PC-3 (cell line): ENCODE results near the gene RPL13A. TPM values are rescaled to one million over a fixed set of nuclear protein-coding genes. Genes with fewer than 3 reads are reported as not detected.

ENCODE experiments used
- ATAC-seq: fragments of 200-7000 bp; cut with Tn5 transposase; 2 replicates; pipeline ENCODE4 v1.9.1; 2020; ENCODE audit warnings: mild to moderate bottlenecking, moderate library complexity
- BruUV-seq: library from RNA; stranded (reverse); fragments of 400-500 nt; replicated peaks from 2 replicates; lab custom pipeline; 2021; lab: Mats Ljungman, UMichigan
- CTCF ChIA-PET: fragments of 300-600 bp; sonication (Branson Sonifier 250); formaldehyde crosslinking; loops from one replicate; lab custom pipeline; 2022; ENCODE audit warnings: antibody characterized with exemption; lab: Charles Lee
- POLR2A ChIA-PET: fragments of 300-600 bp; sonication (Branson Sonifier 250); formaldehyde crosslinking; loops from one replicate; lab custom pipeline; 2022; ENCODE audit warnings: antibody characterized with exemption; ENCODE audit not compliant: unreplicated experiment; lab: Charles Lee
- DNase-seq: peaks from one replicate; pipeline ENCODE4 v3.0.0-alpha.2; 2015
- H2AFZ ChIP-seq: fragments of 300-600 bp; sonication (generic); 2 replicates; pipeline ENCODE4 v1.6.0; 2016; ENCODE audit warnings: antibody characterized with exemption, low read length
- H3F3A ChIP-seq: fragments of 300-600 bp; sonication (generic); one replicate; pipeline ENCODE4 v1.6.0; 2017; ENCODE audit warnings: antibody characterized with exemption, low read length, control low read depth, mild to moderate bottlenecking; ENCODE audit not compliant: unreplicated experiment
- H3K27ac ChIP-seq: fragments of 300-600 bp; sonication (generic); 2 replicates; pipeline ENCODE4 v1.5.1; 2016; ENCODE audit warnings: mild to moderate bottlenecking, low read length
- H3K27me3 ChIP-seq: fragments of 300-600 bp; sonication (generic); 2 replicates; pipeline ENCODE4 v1.6.1; 2016; ENCODE audit warnings: low read length, mixed read lengths
- H3K36me3 ChIP-seq: fragments of 300-600 bp; sonication (generic); 2 replicates; pipeline ENCODE4 v1.6.1; 2016; ENCODE audit warnings: low read depth, mixed run types, low read length, mixed read lengths
- H3K4me1 ChIP-seq: fragments of 300-600 bp; sonication (generic); 2 replicates; pipeline ENCODE4 v1.5.1; 2016; ENCODE audit warnings: low read length; ENCODE audit not compliant: insufficient read depth
- H3K4me2 ChIP-seq: fragments of 300-600 bp; sonication (generic); 2 replicates; pipeline ENCODE4 v1.6.0; 2016; ENCODE audit warnings: low read length
- H3K4me3 ChIP-seq: fragments of 300-600 bp; sonication (generic); 2 replicates; pipeline ENCODE4 v1.5.1; 2016; ENCODE audit warnings: mild to moderate bottlenecking, low read length, mixed read lengths
- H3K79me2 ChIP-seq: fragments of 300-600 bp; sonication (generic); 2 replicates; pipeline ENCODE4 v1.6.1; 2017; ENCODE audit warnings: low read length, mixed read lengths
- H3K9ac ChIP-seq: fragments of 300-600 bp; sonication (generic); 2 replicates; pipeline ENCODE4 v1.6.0; 2016; ENCODE audit warnings: mild to moderate bottlenecking, low read length
- H3K9me2 ChIP-seq: fragments of 300-600 bp; sonication (generic); replicated peaks from 2 replicates; pipeline ENCODE4 v1.6.1; 2016; ENCODE audit warnings: mixed run types, low read length, mixed read lengths
- H3K9me3 ChIP-seq: fragments of 300-600 bp; sonication (generic); 2 replicates; pipeline ENCODE4 v1.6.1; 2016; ENCODE audit warnings: low read length, mixed read lengths
- H4K20me1 ChIP-seq: fragments of 300-600 bp; sonication (generic); 2 replicates; pipeline ENCODE4 v1.6.1; 2016; ENCODE audit warnings: low read length, mixed read lengths
- CTCF ChIP-seq: fragments of 300-600 bp; sonication (generic); conservative IDR thresholded peaks from 2 replicates; pipeline ENCODE4 v1.5.1; 2017; ENCODE audit warnings: antibody characterized with exemption, low read depth, mild to moderate bottlenecking, low read length
- EZH2 ChIP-seq: fragments of 300-600 bp; sonication (generic); IDR thresholded peaks from one replicate; pipeline ENCODE4 v1.6.1; 2017; ENCODE audit warnings: antibody characterized with exemption, mild to moderate bottlenecking, low read length; ENCODE audit not compliant: unreplicated experiment
- EZH2phosphoT487 ChIP-seq: fragments of 300-600 bp; sonication (generic); IDR thresholded peaks from 2 replicates; pipeline ENCODE4 v1.6.1; 2018; ENCODE audit warnings: mild to moderate bottlenecking, antibody characterized with exemption, low read length, borderline replicate concordance
- intact Hi-C: fragments of 100-400 bp; cut with micrococcal nuclease; formaldehyde crosslinking; loops from 2 replicates; pipeline ENCODE4 v1.9.0; 2023
- total RNA-seq: library from RNA; depleted of rRNA; stranded (reverse); fragments of >200 nt; gene quantifications from 2 replicates; pipeline ENCODE4 v1.2.3, GENCODE V29; 2014

RPL13A gene
- total RNA-seq, 1 experiment from 2014 or later, result 3,023 TPM

GRCh38 chr19:49491030-49491803 lies 3.8 kb downstream of the RPL13A start:
- peaks cover 16% of the 10 kb centered on the region; the same call in 1 of the 2 replicates for H3K4me1 ChIP-seq
- H3K9me3 ChIP-seq, result no peaks in the 10 kb centered on the region
- no peak overlapping the region for H3K27ac ChIP-seq
- ChIA-PET POLR2A (no interaction called here), CTCF (no interaction called here)
- peaks cover 54% of the 10 kb centered on the region for H3F3A ChIP-seq
- no peak overlapping the region for H3K9ac ChIP-seq
- no TSS peak for BruUV-seq
- peaks cover 41% of the 10 kb centered on the region for H4K20me1 ChIP-seq
- no peaks in the 10 kb centered on the region for H3K9me2 ChIP-seq
- H3K79me2 ChIP-seq, result peaks cover 38% of the 10 kb centered on the region
- intact Hi-C loops, result no loop called here
- H3K27me3 ChIP-seq, result no peaks in the 10 kb centered on the region
- DNase-seq (no peak), ATAC-seq (no peak)
- peaks cover 49% of the 10 kb centered on the region for H3K36me3 ChIP-seq
- H3K4me2 ChIP-seq, result no peak overlapping the region
- TF ChIP-seq EZH2 (no peak), CTCF (no peak), EZH2phosphoT487 (no peak)
- H3K4me3 ChIP-seq, result no peak overlapping the region
- no peak overlapping the region for H2AFZ ChIP-seq

GRCh38 chr19:49491804-49492572 lies 4.6 kb downstream of the RPL13A start:
- H3K36me3 ChIP-seq, result peaks cover 53% of the 10 kb centered on the region
- no TSS peak for BruUV-seq

More at GRCh38 chr19:49491804-49492572, 4.6 kb downstream of the RPL13A start:
- ATAC-seq (no peak), DNase-seq (no peak)
- Histone ChIP-seq H3K9me3 (no peaks in the 10 kb centered on the region), H4K20me1 (peaks cover 41% of the 10 kb centered on the region), H3K27me3 (no peaks in the 10 kb centered on the region), H3K79me2 (peaks cover 46% of the 10 kb centered on the region), H3K9me2 (no peaks in the 10 kb centered on the region), H3K4me1 (peaks cover 16% of the 10 kb centered on the region; the same call in 1 of the 2 replicates), H3K4me3 (no peak overlapping the region), H3K9ac (no peak overlapping the region), H3K27ac (no peak overlapping the region), H3K4me2 (no peak overlapping the region), H2AFZ (no peak overlapping the region), H3F3A (peaks cover 54% of the 10 kb centered on the region)
- intact Hi-C loops, result no loop called here
- TF ChIP-seq EZH2 (no peak), EZH2phosphoT487 (no peak), CTCF (no peak)
- POLR2A ChIA-PET, result no interaction called here
- CTCF ChIA-PET, result no interaction called here
